DOHH2 (cell line): ENCODE results near the gene RPP25.

Source experiments
- H3F3A ChIP-seq: fragments of 200-600 bp; sonication (generic), shearing (Covaris generic); 2 replicates; pipeline ENCODE4 v1.6.0; 2016; ENCODE audit warnings: antibody characterized with exemption, mild to moderate bottlenecking; ENCODE audit not compliant: control insufficient read depth, insufficient read depth
- H3K27ac ChIP-seq: fragments of 200-600 bp; sonication (generic); 2 replicates; pipeline ENCODE4 v1.5.1; 2014; ENCODE audit warnings: low read depth, mild to moderate bottlenecking, low read length, moderate library complexity
- H3K27me3 ChIP-seq: fragments of 200-600 bp; sonication (generic); 2 replicates; pipeline ENCODE4 v1.6.1; 2014; ENCODE audit warnings: mild to moderate bottlenecking, low read length, mixed read lengths; ENCODE audit not compliant: control insufficient read depth
- H3K36me3 ChIP-seq: fragments of 200-600 bp; sonication (generic); 2 replicates; pipeline ENCODE4 v1.6.1; 2014; ENCODE audit warnings: mild to moderate bottlenecking, low read length, moderate library complexity, mixed read lengths; ENCODE audit not compliant: control insufficient read depth
- H3K4me1 ChIP-seq: fragments of 200-600 bp; sonication (generic); 2 replicates; pipeline ENCODE4 v1.6.1; 2014; ENCODE audit warnings: mild to moderate bottlenecking, low read length, mixed read lengths; ENCODE audit not compliant: control insufficient read depth
- H3K4me2 ChIP-seq: fragments of 200-600 bp; sonication (generic); 2 replicates; pipeline ENCODE4 v1.6.0; 2014; ENCODE audit warnings: mild to moderate bottlenecking, low read length, moderate library complexity
- H3K4me3 ChIP-seq: fragments of 200-600 bp; sonication (generic); 2 replicates; pipeline ENCODE4 v1.5.1; 2014; ENCODE audit warnings: mild to moderate bottlenecking, low read length, mixed read lengths
- H3K79me2 ChIP-seq: fragments of 200-600 bp; sonication (generic); 2 replicates; pipeline ENCODE4 v1.6.1; 2014; ENCODE audit warnings: mild to moderate bottlenecking, low read length, mixed read lengths; ENCODE audit not compliant: control insufficient read depth
- H3K9me2 ChIP-seq: fragments of 200-600 bp; sonication (generic); replicated peaks from 2 replicates; pipeline ENCODE4 v1.6.1; 2014; ENCODE audit warnings: mild to moderate bottlenecking, low read length, mixed read lengths; ENCODE audit not compliant: control insufficient read depth
- H3K9me3 ChIP-seq: fragments of 200-600 bp; sonication (generic); 2 replicates; pipeline ENCODE4 v1.6.1; 2014; ENCODE audit warnings: antibody characterized with exemption, low read length, mixed read lengths; ENCODE audit not compliant: control insufficient read depth, insufficient read depth
- H4K20me1 ChIP-seq: fragments of 200-600 bp; sonication (generic); 2 replicates; pipeline ENCODE4 v1.6.0; 2014; ENCODE audit warnings: low read depth, mild to moderate bottlenecking, antibody characterized with exemption, low read length, moderate library complexity; ENCODE audit not compliant: control insufficient read depth, insufficient read depth
- EZH2phosphoT487 ChIP-seq: fragments of 200-600 bp; sonication (generic); IDR thresholded peaks from 2 replicates; pipeline ENCODE4 v1.6.1; 2017; ENCODE audit warnings: borderline replicate concordance, mild to moderate bottlenecking, antibody characterized with exemption, low read length, moderate library complexity, mixed read lengths
- TF ChIP-seq, protein P1 (sequence below): fragments of 200-600 bp; sonication (generic); IDR thresholded peaks from one replicate; pipeline ENCODE4 v1.5.1; 2014; ENCODE audit warnings: antibody characterized with exemption, mild to moderate bottlenecking, low read depth, low read length; ENCODE audit not compliant: poor library complexity, severe bottlenecking

The RPP25 gene

GRCh38 chr15:74908635-74909034 is 47.9 kb downstream of the RPP25 start:
- peaks cover 43% of the 10 kb centered on the region for H3K36me3 ChIP-seq
- no peak overlapping the region for H3K27ac ChIP-seq
- H3K27me3 ChIP-seq = no peaks in the 10 kb centered on the region
- no peaks in the 10 kb centered on the region for H4K20me1 ChIP-seq
- peaks cover 24% of the 10 kb centered on the region for H3K4me1 ChIP-seq
- H3F3A ChIP-seq = peaks cover 21% of the 10 kb centered on the region
- no peak overlapping the region for H3K4me3 ChIP-seq
- no peaks in the 10 kb centered on the region for H3K9me2 ChIP-seq
- peaks cover 18% of the 10 kb centered on the region for H3K79me2 ChIP-seq
- no peak overlapping the region for H3K4me2 ChIP-seq
- no peaks in the 10 kb centered on the region for H3K9me3 ChIP-seq
- TF ChIP-seq EZH2phosphoT487 = no peak
- TF ChIP-seq, protein P1, sequence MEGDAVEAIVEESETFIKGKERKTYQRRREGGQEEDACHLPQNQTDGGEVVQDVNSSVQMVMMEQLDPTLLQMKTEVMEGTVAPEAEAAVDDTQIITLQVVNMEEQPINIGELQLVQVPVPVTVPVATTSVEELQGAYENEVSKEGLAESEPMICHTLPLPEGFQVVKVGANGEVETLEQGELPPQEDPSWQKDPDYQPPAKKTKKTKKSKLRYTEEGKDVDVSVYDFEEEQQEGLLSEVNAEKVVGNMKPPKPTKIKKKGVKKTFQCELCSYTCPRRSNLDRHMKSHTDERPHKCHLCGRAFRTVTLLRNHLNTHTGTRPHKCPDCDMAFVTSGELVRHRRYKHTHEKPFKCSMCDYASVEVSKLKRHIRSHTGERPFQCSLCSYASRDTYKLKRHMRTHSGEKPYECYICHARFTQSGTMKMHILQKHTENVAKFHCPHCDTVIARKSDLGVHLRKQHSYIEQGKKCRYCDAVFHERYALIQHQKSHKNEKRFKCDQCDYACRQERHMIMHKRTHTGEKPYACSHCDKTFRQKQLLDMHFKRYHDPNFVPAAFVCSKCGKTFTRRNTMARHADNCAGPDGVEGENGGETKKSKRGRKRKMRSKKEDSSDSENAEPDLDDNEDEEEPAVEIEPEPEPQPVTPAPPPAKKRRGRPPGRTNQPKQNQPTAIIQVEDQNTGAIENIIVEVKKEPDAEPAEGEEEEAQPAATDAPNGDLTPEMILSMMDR = no peak

DNA sequence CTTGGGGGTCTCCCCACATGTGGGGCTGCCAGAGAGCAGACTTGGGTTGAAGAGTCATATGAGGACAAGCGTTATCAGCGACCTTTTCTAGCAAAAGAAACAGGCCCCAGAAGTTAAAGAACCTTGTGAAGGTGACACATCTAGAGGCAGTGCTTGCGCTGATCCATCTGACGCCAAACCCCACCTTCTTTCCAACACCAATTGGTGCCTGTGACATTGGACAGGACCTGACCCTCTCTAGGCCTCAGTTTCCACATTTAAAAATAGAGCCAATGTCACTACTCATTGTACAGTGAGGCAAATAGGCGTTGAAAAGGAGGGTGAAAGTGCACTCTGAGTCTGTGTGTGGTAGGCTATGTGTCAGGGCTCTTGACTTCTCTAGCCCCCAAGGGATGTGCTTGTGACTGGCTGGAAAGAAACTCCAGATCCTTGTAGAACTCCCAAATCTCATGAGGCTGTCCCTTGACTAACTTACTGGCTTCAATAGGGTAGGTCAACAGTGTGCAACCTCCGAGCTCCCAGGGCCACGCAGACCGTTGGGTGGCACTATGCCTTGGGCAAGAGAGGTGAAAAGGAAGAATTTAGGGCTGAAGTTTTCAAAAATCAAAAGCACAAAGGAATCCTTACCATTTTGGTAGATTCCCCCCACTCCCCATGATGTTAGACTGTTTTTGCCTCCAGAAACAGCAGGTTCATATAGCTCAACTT is 49.3 kb downstream of the RPP25 start:
- Histone ChIP-seq H3K36me3 (peaks cover 42% of the 10 kb centered on the region), H3K79me2 (peaks cover 18% of the 10 kb centered on the region), H3K4me3 (peak overlapping the region; percentile 93), H3K4me2 (peak overlapping the region; percentile 96), H3F3A (peaks cover 23% of the 10 kb centered on the region), H3K9me2 (no peaks in the 10 kb centered on the region), H3K27me3 (no peaks in the 10 kb centered on the region), H3K27ac (peak overlapping the region; percentile 36), H4K20me1 (no peaks in the 10 kb centered on the region), H3K4me1 (peaks cover 26% of the 10 kb centered on the region), H3K9me3 (no peaks in the 10 kb centered on the region)
- TF ChIP-seq EZH2phosphoT487 = no peak
- TF ChIP-seq, protein P1 = no peak

GRCh38 chr15:74906450-74907162 is 50.0 kb downstream of the RPP25 start, which contains the start of gene FAM219B:
TSS of gene FAM219B (minus strand) at chr15:74906851. CDS start at chr15:74906800, 51 bp downstream.
- Histone ChIP-seq H3K36me3 (peaks cover 44% of the 10 kb centered on the region), H4K20me1 (no peaks in the 10 kb centered on the region), H3K79me2 (peaks cover 18% of the 10 kb centered on the region), H3K27ac (peak within 1 kb of the TSS; percentile 36), H3F3A (peaks cover 27% of the 10 kb centered on the region), H3K9me3 (no peaks in the 10 kb centered on the region), H3K4me3 (peak within 1 kb of the TSS; percentile 93), H3K27me3 (no peaks in the 10 kb centered on the region), H3K4me2 (peak within 1 kb of the TSS; percentile 96), H3K4me1 (peaks cover 29% of the 10 kb centered on the region), H3K9me2 (no peaks in the 10 kb centered on the region)
- TF ChIP-seq EZH2phosphoT487 = no peak
- TF ChIP-seq, protein P1 = no peak
